Smooth muscle cell (in vitro differentiated cells): ENCODE data around the gene CNTN4. TPM values are rescaled to one million over a fixed set of nuclear protein-coding genes. Genes with fewer than 3 reads are reported as not detected.

Source experiments
- DNase-seq: peaks from one replicate; lab custom pipeline; 2025; ENCODE audit not compliant: unreplicated experiment; lab: John Stamatoyannopoulos, UW
- H2AFZ ChIP-seq: fragments of 200-600 bp; sonication (generic); 2 replicates; pipeline ENCODE4 v1.6.0; 2016; ENCODE audit warnings: antibody characterized with exemption, low read depth, mild to moderate bottlenecking
- H3F3A ChIP-seq: fragments of 200-600 bp; sonication (generic); 2 replicates; pipeline ENCODE4 v1.6.0; 2017; ENCODE audit warnings: antibody characterized with exemption, low read depth
- H3K27ac ChIP-seq: fragments of 200-600 bp; sonication (generic); 2 replicates; pipeline ENCODE4 v1.5.1; 2016; ENCODE audit warnings: low read depth, mild to moderate bottlenecking
- H3K27me3 ChIP-seq: fragments of 200-600 bp; sonication (generic); 2 replicates; pipeline ENCODE4 v1.6.1; 2016; ENCODE audit warnings: low read depth, mild to moderate bottlenecking
- H3K36me3 ChIP-seq: fragments of 200-600 bp; sonication (generic); 2 replicates; pipeline ENCODE4 v1.5.1; 2016; ENCODE audit warnings: low read depth
- H3K4me1 ChIP-seq: fragments of 200-600 bp; sonication (generic); 2 replicates; pipeline ENCODE4 v1.5.1; 2016; ENCODE audit warnings: low read depth
- H3K4me2 ChIP-seq: fragments of 200-600 bp; sonication (generic); 2 replicates; pipeline ENCODE4 v1.6.0; 2016; ENCODE audit warnings: mild to moderate bottlenecking
- H3K4me3 ChIP-seq: fragments of 200-600 bp; sonication (generic); 2 replicates; pipeline ENCODE4 v1.5.1; 2016; ENCODE audit warnings: mild to moderate bottlenecking
- H3K79me2 ChIP-seq: fragments of 200-600 bp; sonication (generic); 2 replicates; pipeline ENCODE4 v1.6.0; 2016; ENCODE audit warnings: low read depth, mild to moderate bottlenecking
- H3K9ac ChIP-seq: fragments of 200-600 bp; sonication (generic); 2 replicates; pipeline ENCODE4 v1.6.0; 2016; ENCODE audit warnings: low read depth
- H3K9me3 ChIP-seq: fragments of 200-600 bp; sonication (generic); replicated peaks from 2 replicates; pipeline ENCODE4 v1.5.1; 2016; ENCODE audit warnings: low read depth
- H4K20me1 ChIP-seq: fragments of 200-600 bp; sonication (generic); 2 replicates; pipeline ENCODE4 v1.6.0; 2016; ENCODE audit warnings: low read depth
- WGBS: methylation state at CpG from one replicate; pipeline ENCODE4 v1.1.7; 2016; ENCODE audit warnings: low lambda C conversion rate; 5-methylcytosine and 5-hydroxymethylcytosine counted together
- polyA plus RNA-seq: library from polyadenylated mRNA; unstranded; fragments of >200 nt; fragmentation: Nextera tagmentation; extraction: Ambion mirVana; gene quantifications from 2 replicates; pipeline ENCODE4 v1.2.1, GENCODE V29; 2016
- total RNA-seq: library from RNA; depleted of rRNA; stranded (reverse); fragments of >200 nt; gene quantifications from 2 replicates; pipeline ENCODE4 v1.2.3, GENCODE V29; 2014
- TF ChIP-seq, protein P1 (sequence below): fragments of 200-600 bp; sonication (generic); IDR thresholded peaks from 2 replicates; pipeline ENCODE4 v1.5.1; 2017; ENCODE audit warnings: borderline replicate concordance, mild to moderate bottlenecking, antibody characterized with exemption; ENCODE audit not compliant: insufficient read depth, poor library complexity, severe bottlenecking

The CNTN4 gene
- total and polyA plus RNA-seq, 2 experiments from 2014 or later, result 12.1 to 15.8 TPM

DNA sequence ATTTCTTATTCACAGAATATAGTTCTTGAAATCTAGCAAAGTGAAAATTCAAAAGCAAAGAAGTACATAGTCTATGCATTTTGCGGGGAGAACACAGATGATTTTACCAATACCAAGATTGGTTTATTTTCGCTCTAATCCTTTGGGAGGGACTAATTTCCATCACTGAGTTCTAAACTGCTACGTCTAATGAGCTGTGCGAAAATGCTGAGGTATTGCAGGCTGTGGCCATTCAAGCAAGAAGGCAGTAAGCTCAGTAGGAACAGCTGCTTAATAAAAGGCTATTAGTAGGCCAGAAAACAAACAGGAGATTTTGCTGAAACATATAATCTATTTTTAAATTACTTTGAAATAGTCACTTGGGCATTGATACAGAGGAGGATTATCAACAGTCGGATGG is 379.0 kb downstream of the CNTN4 start:
- no peak for DNase-seq
- Histone ChIP-seq H3K4me1 (peaks cover 3% of the 10 kb centered on the region), H4K20me1 (no peaks in the 10 kb centered on the region), H2AFZ (no peak overlapping the region), H3K4me3 (no peak overlapping the region), H3K36me3 (no peaks in the 10 kb centered on the region), H3K4me2 (no peak overlapping the region), H3K9me3 (no peaks in the 10 kb centered on the region), H3F3A (no peaks in the 10 kb centered on the region), H3K79me2 (no peaks in the 10 kb centered on the region), H3K9ac (no peak overlapping the region), H3K27me3 (no peaks in the 10 kb centered on the region), H3K27ac (no peak overlapping the region)
- TF ChIP-seq, protein P1, sequence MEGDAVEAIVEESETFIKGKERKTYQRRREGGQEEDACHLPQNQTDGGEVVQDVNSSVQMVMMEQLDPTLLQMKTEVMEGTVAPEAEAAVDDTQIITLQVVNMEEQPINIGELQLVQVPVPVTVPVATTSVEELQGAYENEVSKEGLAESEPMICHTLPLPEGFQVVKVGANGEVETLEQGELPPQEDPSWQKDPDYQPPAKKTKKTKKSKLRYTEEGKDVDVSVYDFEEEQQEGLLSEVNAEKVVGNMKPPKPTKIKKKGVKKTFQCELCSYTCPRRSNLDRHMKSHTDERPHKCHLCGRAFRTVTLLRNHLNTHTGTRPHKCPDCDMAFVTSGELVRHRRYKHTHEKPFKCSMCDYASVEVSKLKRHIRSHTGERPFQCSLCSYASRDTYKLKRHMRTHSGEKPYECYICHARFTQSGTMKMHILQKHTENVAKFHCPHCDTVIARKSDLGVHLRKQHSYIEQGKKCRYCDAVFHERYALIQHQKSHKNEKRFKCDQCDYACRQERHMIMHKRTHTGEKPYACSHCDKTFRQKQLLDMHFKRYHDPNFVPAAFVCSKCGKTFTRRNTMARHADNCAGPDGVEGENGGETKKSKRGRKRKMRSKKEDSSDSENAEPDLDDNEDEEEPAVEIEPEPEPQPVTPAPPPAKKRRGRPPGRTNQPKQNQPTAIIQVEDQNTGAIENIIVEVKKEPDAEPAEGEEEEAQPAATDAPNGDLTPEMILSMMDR, result no peak
- 94% methylated on average over 5 of the region's 5 CpGs for WGBS

DNA sequence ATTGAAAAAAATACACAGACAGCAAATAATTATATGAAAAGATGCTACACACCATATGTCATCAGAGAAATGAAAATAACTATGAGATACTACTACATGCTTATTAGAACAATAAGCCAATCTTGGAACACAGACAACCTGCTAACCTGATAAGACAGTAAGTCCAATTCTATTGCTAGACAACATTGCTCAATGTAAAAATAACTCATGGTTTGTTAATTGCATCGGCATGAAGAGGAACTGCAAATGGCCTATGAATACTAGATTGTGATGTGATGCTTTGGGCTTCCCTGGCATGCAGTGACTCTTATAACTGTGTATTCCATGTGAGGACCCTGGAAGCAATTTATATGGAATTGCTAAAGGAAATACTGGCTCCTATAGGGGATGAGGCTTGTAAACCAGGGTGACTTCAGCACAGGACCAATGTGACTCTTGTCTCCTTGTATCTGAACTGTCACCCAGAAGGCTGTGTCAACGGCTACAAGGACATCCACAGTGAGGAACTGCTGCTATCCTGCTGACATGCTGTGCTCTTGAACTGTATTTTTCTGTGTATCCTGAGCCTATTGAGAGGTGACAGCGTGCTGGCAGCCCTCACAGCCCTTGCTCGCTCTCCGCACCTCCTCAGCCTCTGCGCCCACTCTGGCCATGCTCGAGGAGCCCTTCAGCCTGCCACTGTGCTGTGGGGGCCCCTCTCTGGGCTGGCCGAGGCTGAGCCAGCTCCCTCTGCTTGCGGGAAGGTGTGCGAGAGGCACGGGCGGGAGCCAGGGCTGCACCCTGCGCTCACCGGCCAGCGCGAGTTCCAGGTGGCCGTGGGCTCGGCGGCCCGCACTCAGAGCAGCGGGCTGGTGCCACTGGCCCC is 385.7 kb downstream of the CNTN4 start:
- no peak for DNase-seq
- TF ChIP-seq, protein P1, result no peak
- Histone ChIP-seq H2AFZ (no peak overlapping the region), H3K27me3 (no peaks in the 10 kb centered on the region), H3K9ac (no peak overlapping the region), H3K79me2 (no peaks in the 10 kb centered on the region), H3K27ac (no peak overlapping the region), H3K4me2 (no peak overlapping the region), H3K4me1 (no peaks in the 10 kb centered on the region), H3F3A (no peaks in the 10 kb centered on the region), H3K9me3 (no peaks in the 10 kb centered on the region), H3K4me3 (no peak overlapping the region), H3K36me3 (no peaks in the 10 kb centered on the region), H4K20me1 (no peaks in the 10 kb centered on the region)
- 94% methylated on average over 21 of the region's 21 CpGs for WGBS

DNA sequence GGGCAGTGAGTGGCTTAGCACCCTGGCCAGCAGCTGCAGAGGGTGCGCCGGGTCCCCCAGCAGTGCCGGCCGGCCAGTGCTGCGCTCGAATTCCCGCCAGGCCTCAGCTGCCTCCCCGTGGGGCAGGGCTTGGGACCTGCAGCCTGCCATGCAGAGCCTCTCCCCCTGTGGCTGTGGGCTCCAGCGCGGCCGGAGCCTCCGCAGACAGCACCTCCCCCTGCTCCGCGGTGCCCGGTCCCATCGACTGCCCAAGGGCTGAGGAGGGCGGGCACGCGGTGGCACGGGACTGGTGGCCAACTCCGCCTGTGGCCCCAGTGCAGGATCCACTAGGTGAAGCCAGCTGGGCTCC is 386.3 kb downstream of the CNTN4 start:
- DNase-seq, result no peak
- H3K27me3 ChIP-seq, result no peaks in the 10 kb centered on the region
- 98% methylated on average over 14 of the region's 21 CpGs for WGBS
- no peak overlapping the region for H3K27ac ChIP-seq
- H3K4me3 ChIP-seq, result no peak overlapping the region
- no peaks in the 10 kb centered on the region for H3F3A ChIP-seq
- no peaks in the 10 kb centered on the region for H3K36me3 ChIP-seq
- H3K9ac ChIP-seq, result no peak overlapping the region
- TF ChIP-seq, protein P1, result no peak
- H3K4me1 ChIP-seq, result no peaks in the 10 kb centered on the region
- no peak overlapping the region for H3K4me2 ChIP-seq
- H3K79me2 ChIP-seq, result no peaks in the 10 kb centered on the region
- H3K9me3 ChIP-seq, result no peaks in the 10 kb centered on the region
- no peaks in the 10 kb centered on the region for H4K20me1 ChIP-seq
- no peak overlapping the region for H2AFZ ChIP-seq

DNA sequence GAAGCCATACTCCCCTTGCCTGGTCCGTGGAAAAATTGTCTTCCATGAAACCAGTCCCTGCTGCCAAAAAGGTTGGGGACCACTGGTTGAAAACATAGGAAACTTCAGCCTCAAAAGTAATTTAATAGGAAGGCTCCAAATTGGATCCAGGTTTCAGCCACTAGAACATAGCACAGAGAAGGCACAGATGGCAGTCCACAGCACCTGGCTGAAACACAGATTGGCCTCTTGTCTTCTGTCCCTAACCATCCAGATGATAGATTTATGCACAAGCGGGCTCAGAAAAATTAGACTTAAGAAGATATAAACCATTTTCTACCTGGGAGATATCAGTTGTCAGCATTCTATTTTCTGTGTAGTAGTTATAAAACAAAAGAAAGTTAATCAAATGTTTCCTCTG is 397.1 kb downstream of the CNTN4 start:
- H3K9me3 ChIP-seq, result no peaks in the 10 kb centered on the region
- no peak overlapping the region for H3K4me3 ChIP-seq
- no peaks in the 10 kb centered on the region for H3K4me1 ChIP-seq
- no peaks in the 10 kb centered on the region for H3K36me3 ChIP-seq
- 91% methylated on average over 2 of the region's 2 CpGs for WGBS
- no peak overlapping the region for H2AFZ ChIP-seq
- no peaks in the 10 kb centered on the region for H3K79me2 ChIP-seq
- H3K9ac ChIP-seq, result no peak overlapping the region
- no peak for DNase-seq
- no peak overlapping the region for H3K27ac ChIP-seq
- H3K27me3 ChIP-seq, result no peaks in the 10 kb centered on the region
- H4K20me1 ChIP-seq, result no peaks in the 10 kb centered on the region
- H3K4me2 ChIP-seq, result no peak overlapping the region
- TF ChIP-seq, protein P1, result no peak
- H3F3A ChIP-seq, result no peaks in the 10 kb centered on the region
